NCI-H1048 (cell line): ENCODE measurements around the gene MUC5B.
A peak's percentile ranks its signal among the peaks of the same experiment; 100 is the strongest.
"Not testable (repeated sequence)": the region's sequence is repeated elsewhere in the genome, so short reads cannot be mapped to it uniquely, and the experiment has no call there.

ENCODE experiments used
- DNase-seq: peaks from one replicate; lab custom pipeline; 2025; lab: John Stamatoyannopoulos, UW

The MUC5B gene

GRCh38 chr11:1251236-1251770, 28.4 kb downstream of the MUC5B start:
- no peak for DNase-seq

- no peak for DNase-seq
These were observed 29.7 kb downstream of the MUC5B start for GRCh38 chr11:1252371-1253102.

GRCh38 chr11:1253103-1253485, 30.2 kb downstream of the MUC5B start:
- no peak for DNase-seq

- DNase-seq = no peak
These were observed 31.3 kb downstream of the MUC5B start for GRCh38 chr11:1254086-1254648.

GRCh38 chr11:1254733-1255132, 31.9 kb downstream of the MUC5B start:
- no peak for DNase-seq

GRCh38 chr11:1255151-1255550, 32.3 kb downstream of the MUC5B start:
- DNase-seq = no peak

GRCh38 chr11:1256257-1257045, 33.6 kb downstream of the MUC5B start:
- DNase-seq = no peak

- DNase-seq = no peak
These were observed 34.5 kb downstream of the MUC5B start for GRCh38 chr11:1257366-1257765.

- no peak for DNase-seq
These were observed 35.0 kb downstream of the MUC5B start for GRCh38 chr11:1257916-1258315.

GRCh38 chr11:1258401-1259075, 35.7 kb downstream of the MUC5B start:
- DNase-seq = no peak

GRCh38 chr11:1259076-1259461, 36.2 kb downstream of the MUC5B start:
- DNase-seq = no peak

GRCh38 chr11:1259561-1259960, 36.7 kb downstream of the MUC5B start:
- no peak for DNase-seq

GRCh38 chr11:1260023-1260501, 37.2 kb downstream of the MUC5B start:
- no peak for DNase-seq

- DNase-seq = no peak
These were observed 37.8 kb downstream of the MUC5B start for GRCh38 chr11:1260620-1261019.

GRCh38 chr11:1261241-1262071, 38.6 kb downstream of the MUC5B start:
- no peak for DNase-seq

- DNase-seq = peak; percentile 73
These were observed 39.5 kb downstream of the MUC5B start for GRCh38 chr11:1262172-1263006.

- no peak for DNase-seq
These were observed 40.1 kb downstream of the MUC5B start for GRCh38 chr11:1263010-1263409.

- not testable (repeated sequence) for DNase-seq
These were observed 41.6 kb downstream of the MUC5B start for GRCh38 chr11:1264444-1264843.

GRCh38 chr11:1265480-1265879, 42.6 kb downstream of the MUC5B start:
- DNase-seq = not testable (repeated sequence)

- DNase-seq = not testable (repeated sequence)
These were observed 44.1 kb downstream of the MUC5B start for GRCh38 chr11:1266976-1267375.
